GM21717 (cell line): Measurements from ENCODE around the gene TPD52L2.
"Not testable (repeated sequence)": the region's sequence is repeated elsewhere in the genome, so short reads cannot be mapped to it uniquely, and the experiment has no call there.

Source experiments
- ATAC-seq: cut with Tn5 transposase; IDR thresholded peaks from one replicate; pipeline ENCODE4 v1.9.1; 2021; ENCODE audit warnings: mild to moderate bottlenecking, moderate library complexity; ENCODE audit not compliant: unreplicated experiment

The TPD52L2 gene

GRCh38 chr20:63895202-63895951, 30.3 kb downstream of the TPD52L2 start:
- peak; percentile 8 for ATAC-seq

- ATAC-seq: peak; percentile 1
Measured at GRCh38 chr20:63895952-63896263, 30.8 kb downstream of the TPD52L2 start.

GRCh38 chr20:63896264-63897105, 31.4 kb downstream of the TPD52L2 start:
- peak; percentile 32 for ATAC-seq

GRCh38 chr20:63897978-63898561, 33.0 kb downstream of the TPD52L2 start:
- ATAC-seq: no peak

GRCh38 chr20:63898882-63899558, 34.0 kb downstream of the TPD52L2 start:
- ATAC-seq: no peak

GRCh38 chr20:63900413-63900812, 35.3 kb downstream of the TPD52L2 start:
- ATAC-seq: no peak

- ATAC-seq: no peak
Measured at GRCh38 chr20:63903796-63904561, 38.9 kb downstream of the TPD52L2 start.

GRCh38 chr20:63908008-63908682, 43.1 kb downstream of the TPD52L2 start:
- no peak for ATAC-seq

- ATAC-seq: no peak
Measured at GRCh38 chr20:63911176-63911575, 46.1 kb downstream of the TPD52L2 start.

- no peak for ATAC-seq
Measured at GRCh38 chr20:63913768-63914167, 48.7 kb downstream of the TPD52L2 start.

GRCh38 chr20:63915471-63915870, 50.4 kb downstream of the TPD52L2 start:
- ATAC-seq: no peak

- not testable (repeated sequence) for ATAC-seq
Measured at GRCh38 chr20:63916371-63916939, 51.4 kb downstream of the TPD52L2 start.

- ATAC-seq: no peak
Measured at GRCh38 chr20:63917811-63918210, 52.7 kb downstream of the TPD52L2 start.

GRCh38 chr20:63919130-63919529, 54.1 kb downstream of the TPD52L2 start:
- ATAC-seq: no peak

- no peak for ATAC-seq
Measured at GRCh38 chr20:63920226-63920625, 55.2 kb downstream of the TPD52L2 start.

- no peak for ATAC-seq
Measured at GRCh38 chr20:63923651-63924050, 58.6 kb downstream of the TPD52L2 start.

GRCh38 chr20:63924241-63924640, 59.2 kb downstream of the TPD52L2 start:
- no peak for ATAC-seq

GRCh38 chr20:63926298-63926697, 61.2 kb downstream of the TPD52L2 start:
- no peak for ATAC-seq

- ATAC-seq: no peak
Measured at GRCh38 chr20:63929071-63929470, 64.0 kb downstream of the TPD52L2 start.

GRCh38 chr20:63929473-63929883, 64.4 kb downstream of the TPD52L2 start:
- not testable (repeated sequence) for ATAC-seq
